HCT116 (cell line): ENCODE data around the gene ZBTB16. TPM values are rescaled to one million over a fixed set of nuclear protein-coding genes. Genes with fewer than 3 reads are reported as not detected.

ENCODE experiments used
- ATAC-seq: fragments of 200-7000 bp; cut with Tn5 transposase; 2 replicates; pipeline ENCODE4 v1.9.1; 2020; ENCODE audit warnings: mild to moderate bottlenecking, moderate library complexity
- BruUV-seq: library from RNA; stranded (reverse); fragments of 400-500 nt; replicated peaks from 2 replicates; lab custom pipeline; 2021; lab: Mats Ljungman, UMichigan
- CTCF ChIA-PET: fragments of 300-600 bp; sonication (Branson Sonifier 250); formaldehyde crosslinking; loops from one replicate; lab custom pipeline; 2021; ENCODE audit warnings: antibody characterized with exemption; lab: Charles Lee
- POLR2A ChIA-PET: fragments of 300-600, 350-600 bp; sonication (Branson Sonifier 250); formaldehyde crosslinking; loops from one replicate; lab custom pipeline; 2021; ENCODE audit warnings: antibody characterized with exemption; lab: Charles Lee
- RAD21 ChIA-PET, 2 experiments: fragments of 300-600 bp; sonication (Branson Sonifier 250); formaldehyde crosslinking; loops; one replicate each; lab custom pipeline; 2023; ENCODE audit warnings: low total read pairs in 2 of 2; ENCODE audit not compliant: uncharacterized antibody in 2 of 2, unreplicated experiment in 2 of 2, low non-redundant PET in 1 of 2; lab: Charles Lee
- DNase-seq: peaks from one replicate; pipeline ENCODE4 v3.0.0-alpha.2; 2010; ENCODE audit warnings: low read depth, low spot score
- H2AFZ ChIP-seq: fragments of 200-600 bp; shearing (Covaris generic), sonication (generic); 2 replicates; pipeline ENCODE4 v1.6.1; 2017; ENCODE audit warnings: low read depth, mixed run types, mixed read lengths, antibody characterized with exemption, low read length; ENCODE audit not compliant: poor library complexity, severe bottlenecking
- H3K27ac ChIP-seq: 2 replicates; pipeline ENCODE4 v1.5.1; 2012; ENCODE audit warnings: low read depth, low read length
- H3K27me3 ChIP-seq: fragments of 200-600 bp; sonication (generic); 2 replicates; pipeline ENCODE4 v1.6.1; 2016; ENCODE audit warnings: mixed run types, low read length, mixed read lengths; ENCODE audit not compliant: insufficient read depth
- H3K36me3 ChIP-seq, 2 experiments: fragments of 200-500 bp in 1 of 2; fragments of 200-600 bp in 1 of 2; sonication (Bioruptor generic) in 1 of 2; sonication (generic) in 1 of 2; 2 replicates each; pipeline versions ENCODE4 v1.5.1 to v1.6.1; 2014 to 2016; ENCODE audit warnings: low read length in 2 of 2, inconsistent platforms in 1 of 2, mixed read lengths in 1 of 2, mixed run types in 1 of 2; ENCODE audit not compliant: insufficient read depth in 2 of 2, control insufficient read depth in 1 of 2
- H3K4me1 ChIP-seq, 2 experiments: fragments of 200-600 bp in 1 of 2; sonication (generic) in 1 of 2; 2 replicates each; pipeline versions ENCODE4 v1.5.1 to v1.6.1; 2012 to 2017; ENCODE audit warnings: low read length in 2 of 2, inconsistent platforms in 1 of 2, mild to moderate bottlenecking in 1 of 2, mixed read lengths in 1 of 2, mixed run types in 1 of 2, moderate library complexity in 1 of 2; ENCODE audit not compliant: insufficient read depth in 2 of 2, control insufficient read depth in 1 of 2
- H3K4me2 ChIP-seq: fragments of 200-600 bp; sonication (generic); 2 replicates; pipeline ENCODE4 v1.6.1; 2017; ENCODE audit warnings: mixed run types, low read length, mixed read lengths
- H3K4me3 ChIP-seq, 2 experiments: fragments of 200-600 bp in 1 of 2; sonication (generic) in 1 of 2; replicated peaks in 1 of 2; 2 replicates each; pipeline ENCODE4 v1.5.1; 2011 to 2016; ENCODE audit warnings: low read length in 2 of 2, control low read depth in 1 of 2, low read depth in 1 of 2, mild to moderate bottlenecking in 1 of 2, mixed read lengths in 1 of 2, mixed run types in 1 of 2
- H3K79me2 ChIP-seq: fragments of 200-600 bp; sonication (generic); 2 replicates; pipeline ENCODE4 v1.6.1; 2017; ENCODE audit warnings: mild to moderate bottlenecking, mixed run types, low read length, moderate library complexity, mixed read lengths; ENCODE audit not compliant: insufficient read depth
- H3K9ac ChIP-seq: fragments of 200-600 bp; sonication (generic); 2 replicates; pipeline ENCODE4 v1.6.1; 2016; ENCODE audit warnings: low read length, mixed read lengths
- H3K9me2 ChIP-seq: fragments of 200-600 bp; sonication (generic), shearing (Covaris generic); 2 replicates; pipeline ENCODE4 v1.6.1; 2017; ENCODE audit warnings: mixed run types, mild to moderate bottlenecking, moderate library complexity; ENCODE audit not compliant: insufficient read depth
- H3K9me3 ChIP-seq, 2 experiments: fragments of 200-500 bp in 1 of 2; fragments of 200-600 bp in 1 of 2; sonication (Bioruptor generic) in 1 of 2; sonication (generic) in 1 of 2; 2 replicates each; pipeline ENCODE4 v1.6.1; 2014 to 2017; ENCODE audit warnings: low read length in 2 of 2, mixed read lengths in 2 of 2, inconsistent platforms in 1 of 2, low read depth in 1 of 2, mild to moderate bottlenecking in 1 of 2, mixed run types in 1 of 2, moderate library complexity in 1 of 2; ENCODE audit not compliant: control insufficient read depth in 1 of 2, insufficient read depth in 1 of 2
- H4K20me1 ChIP-seq: fragments of 200-600 bp; sonication (generic), shearing (Covaris generic); 2 replicates; pipeline ENCODE4 v1.6.1; 2017; ENCODE audit warnings: mixed run types, mild to moderate bottlenecking, moderate library complexity; ENCODE audit not compliant: insufficient read depth
- ATF3 ChIP-seq: IDR thresholded peaks from 2 replicates; pipeline ENCODE4 v1.6.1; 2012
- EGR1 ChIP-seq: IDR thresholded peaks from 2 replicates; pipeline ENCODE4 v1.6.1; 2012; ENCODE audit warnings: low read depth
- EZH2phosphoT487 ChIP-seq: fragments of 200-600 bp; IDR thresholded peaks from 2 replicates; pipeline ENCODE4 v1.6.1; 2018; ENCODE audit warnings: antibody characterized with exemption, borderline replicate concordance
- JUND ChIP-seq: IDR thresholded peaks from 2 replicates; pipeline ENCODE4 v1.6.1; 2012
- POLR2A ChIP-seq: IDR thresholded peaks from 2 replicates; pipeline ENCODE4 v1.7.0; 2011; ENCODE audit warnings: borderline replicate concordance; ENCODE audit not compliant: insufficient read depth, insufficient read length; ENCODE audit errors: extremely low read depth
- POLR2AphosphoS5 ChIP-seq: IDR thresholded peaks from 2 replicates; pipeline ENCODE4 v1.6.1; 2011; ENCODE audit warnings: mild to moderate bottlenecking, low read depth, low read length, moderate library complexity
- RAD21 ChIP-seq: IDR thresholded peaks from 2 replicates; pipeline ENCODE4 v1.6.1; 2012; ENCODE audit warnings: low read depth, mild to moderate bottlenecking
- SIN3A ChIP-seq: IDR thresholded peaks from 2 replicates; pipeline ENCODE4 v1.6.1; 2012; ENCODE audit warnings: low read depth
- SP1 ChIP-seq: IDR thresholded peaks from 2 replicates; pipeline ENCODE4 v1.6.1; 2012; ENCODE audit warnings: low read depth
- TCF7L2 ChIP-seq: IDR thresholded peaks from 2 replicates; pipeline ENCODE4 v1.7.0; 2011; ENCODE audit warnings: borderline replicate concordance, inconsistent platforms; ENCODE audit not compliant: insufficient read depth, insufficient read length; ENCODE audit errors: extremely low read depth
- ZNF274 ChIP-seq: fragments of 200-500 bp; sonication (Bioruptor generic); IDR thresholded peaks from 2 replicates; pipeline ENCODE4 v1.6.1; 2014; ENCODE audit warnings: mild to moderate bottlenecking, low read depth, low read length, inconsistent platforms
- intact Hi-C: fragments of 100-400 bp; cut with micrococcal nuclease; formaldehyde crosslinking; loops from 2 replicates; pipeline ENCODE4 v1.10.0; 2022
- total RNA-seq: library from RNA; stranded (reverse); gene quantifications from one replicate; pipeline ENCODE4 v1.2.1, GENCODE V29; 2021; ENCODE audit not compliant: unreplicated experiment
- TF ChIP-seq, protein P1 (sequence below): IDR thresholded peaks from 2 replicates; pipeline ENCODE4 v1.6.1; 2011; ENCODE audit warnings: mild to moderate bottlenecking, low read length, moderate library complexity; ENCODE audit not compliant: insufficient replicate concordance; ENCODE audit errors: extremely low read depth

ZBTB16 gene
- total RNA-seq, 1 experiment from 2014 or later: 0.30 TPM

DNA sequence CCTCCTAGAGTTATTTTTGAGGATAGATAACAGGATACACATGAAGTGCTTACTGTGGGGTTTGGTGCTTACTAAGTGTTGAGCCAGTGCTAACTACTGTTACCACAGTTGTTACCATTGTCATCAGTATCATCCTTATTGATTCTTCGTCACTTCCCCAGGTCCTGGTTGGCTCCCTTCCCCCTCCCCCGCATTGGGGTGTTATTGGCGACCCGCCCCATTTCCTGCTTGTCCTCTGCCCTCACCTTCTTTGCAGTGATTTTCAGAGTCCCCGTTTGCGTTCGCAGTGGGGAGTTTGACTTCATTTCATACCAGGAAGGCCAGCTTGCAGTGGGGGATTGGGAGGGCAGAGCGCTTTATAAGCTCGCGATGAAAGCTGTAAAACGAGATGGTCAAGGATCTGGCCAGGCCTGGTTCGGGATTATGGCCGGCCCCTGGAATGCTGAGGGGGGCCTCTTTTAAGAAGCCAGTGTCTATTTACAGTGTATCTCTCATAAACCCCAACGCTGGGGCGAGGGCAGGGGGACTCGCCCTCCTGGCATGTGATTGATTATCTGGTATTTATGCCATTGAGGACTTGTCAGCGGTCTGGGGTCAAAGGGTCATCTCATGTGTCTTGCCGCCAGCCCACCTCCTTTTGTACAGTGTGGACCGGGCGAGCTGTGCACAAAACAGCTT lies 152.1 kb downstream of the ZBTB16 start:
- RAD21 ChIA-PET: no interaction called here
- Histone ChIP-seq H3K36me3 (no peaks in the 10 kb centered on the region), H4K20me1 (no peaks in the 10 kb centered on the region), H3K9me3 (no peaks in the 10 kb centered on the region), H3K4me1 (no peaks in the 10 kb centered on the region), H2AFZ (no peak overlapping the region), H3K4me3 (no peak overlapping the region), H3K27me3 (peaks cover 16% of the 10 kb centered on the region), H3K79me2 (no peaks in the 10 kb centered on the region), H3K9ac (no peak overlapping the region), H3K27ac (no peak overlapping the region), H3K9me2 (no peaks in the 10 kb centered on the region), H3K4me2 (no peak overlapping the region)
- CTCF ChIA-PET: no interaction called here
- intact Hi-C loops: no loop called here
- ATAC-seq (no peak), DNase-seq (no peak)
- BruUV-seq: no TSS peak
- POLR2A ChIA-PET: interaction anchor here (0.6 kb wide), 1 partner anchor 11 kb away, joined by 4 read pairs; no protein-coding TSS in a partner anchor
- TF ChIP-seq SIN3A (no peak), EZH2phosphoT487 (no peak), EGR1 (no peak), POLR2AphosphoS5 (no peak), ATF3 (no peak), SP1 (no peak), POLR2A (no peak), JUND (no peak), TCF7L2 (no peak), ZNF274 (no peak), RAD21 (no peak)
- TF ChIP-seq, protein P1, sequence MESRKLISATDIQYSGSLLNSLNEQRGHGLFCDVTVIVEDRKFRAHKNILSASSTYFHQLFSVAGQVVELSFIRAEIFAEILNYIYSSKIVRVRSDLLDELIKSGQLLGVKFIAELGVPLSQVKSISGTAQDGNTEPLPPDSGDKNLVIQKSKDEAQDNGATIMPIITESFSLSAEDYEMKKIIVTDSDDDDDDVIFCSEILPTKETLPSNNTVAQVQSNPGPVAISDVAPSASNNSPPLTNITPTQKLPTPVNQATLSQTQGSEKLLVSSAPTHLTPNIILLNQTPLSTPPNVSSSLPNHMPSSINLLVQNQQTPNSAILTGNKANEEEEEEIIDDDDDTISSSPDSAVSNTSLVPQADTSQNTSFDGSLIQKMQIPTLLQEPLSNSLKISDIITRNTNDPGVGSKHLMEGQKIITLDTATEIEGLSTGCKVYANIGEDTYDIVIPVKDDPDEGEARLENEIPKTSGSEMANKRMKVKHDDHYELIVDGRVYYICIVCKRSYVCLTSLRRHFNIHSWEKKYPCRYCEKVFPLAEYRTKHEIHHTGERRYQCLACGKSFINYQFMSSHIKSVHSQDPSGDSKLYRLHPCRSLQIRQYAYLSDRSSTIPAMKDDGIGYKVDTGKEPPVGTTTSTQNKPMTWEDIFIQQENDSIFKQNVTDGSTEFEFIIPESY: no peak
